GM18907 (cell line): ENCODE results near the gene PXK.
A peak's percentile ranks its signal among the peaks of the same experiment; 100 is the strongest.
"Not testable (repeated sequence)": the region's sequence is repeated elsewhere in the genome, so short reads cannot be mapped to it uniquely, and the experiment has no call there.

Experiments used
- ATAC-seq: cut with Tn5 transposase; IDR thresholded peaks from one replicate; pipeline ENCODE4 v1.9.1; 2021; ENCODE audit warnings: mild to moderate bottlenecking, moderate library complexity; ENCODE audit not compliant: unreplicated experiment

PXK gene

GRCh38 chr3:58323529-58324390 lies 8.9 kb upstream of the PXK start:
- no peak for ATAC-seq

- ATAC-seq: no peak
These were observed 8.0 kb upstream of the PXK start for GRCh38 chr3:58324391-58325390.

- ATAC-seq: no peak
These were observed 7.1 kb upstream of the PXK start for GRCh38 chr3:58325525-58325992.

- no peak for ATAC-seq
These were observed 6.3 kb upstream of the PXK start for GRCh38 chr3:58326267-58326900.

GRCh38 chr3:58329150-58329921 lies 3.4 kb upstream of the PXK start:
- ATAC-seq: no peak

- no peak for ATAC-seq
These were observed 2.7 kb upstream of the PXK start for GRCh38 chr3:58329922-58330413.

- no peak for ATAC-seq
These were observed 1.0 kb upstream of the PXK start for GRCh38 chr3:58331593-58332152.

GRCh38 chr3:58333206-58334012 lies 717 bp downstream of the PXK start:
- peak; percentile 40 for ATAC-seq

GRCh38 chr3:58334013-58334321 lies 1.3 kb downstream of the PXK start:
- ATAC-seq: no peak

GRCh38 chr3:58334506-58334884 lies 1.8 kb downstream of the PXK start:
- ATAC-seq: no peak

- no peak for ATAC-seq
These were observed 2.9 kb downstream of the PXK start for GRCh38 chr3:58335652-58335947.

GRCh38 chr3:58336135-58336882 lies 3.6 kb downstream of the PXK start:
- ATAC-seq: no peak

- no peak for ATAC-seq
These were observed 4.5 kb downstream of the PXK start for GRCh38 chr3:58337190-58337589.

- not testable (repeated sequence) for ATAC-seq
These were observed 6.5 kb downstream of the PXK start for GRCh38 chr3:58339146-58339545.

GRCh38 chr3:58340594-58341244 lies 8.0 kb downstream of the PXK start:
- no peak for ATAC-seq

- ATAC-seq: no peak
These were observed 8.7 kb downstream of the PXK start for GRCh38 chr3:58341376-58341775.

GRCh38 chr3:58342676-58343075 lies 10.0 kb downstream of the PXK start:
- no peak for ATAC-seq

GRCh38 chr3:58345457-58345856 lies 12.8 kb downstream of the PXK start:
- ATAC-seq: no peak
